GM19025 (cell line): ENCODE results near the gene PSMD1.
"Not testable (repeated sequence)": the region's sequence is repeated elsewhere in the genome, so short reads cannot be mapped to it uniquely, and the experiment has no call there.

Source experiments
- ATAC-seq: cut with Tn5 transposase; IDR thresholded peaks from one replicate; pipeline ENCODE4 v1.9.1; 2021; ENCODE audit warnings: mild to moderate bottlenecking, low read depth, moderate library complexity; ENCODE audit not compliant: unreplicated experiment

PSMD1 gene

GRCh38 chr2:231178805-231179204 lies 122.1 kb downstream of the PSMD1 start:
- ATAC-seq = not testable (repeated sequence)

- ATAC-seq = no peak
Measured at GRCh38 chr2:231181860-231182512, 125.3 kb downstream of the PSMD1 start.

GRCh38 chr2:231182513-231182899 lies 125.8 kb downstream of the PSMD1 start:
- ATAC-seq = no peak

GRCh38 chr2:231183851-231184250 lies 127.2 kb downstream of the PSMD1 start:
- ATAC-seq = no peak

GRCh38 chr2:231184319-231184718 lies 127.7 kb downstream of the PSMD1 start:
- ATAC-seq = no peak

- ATAC-seq = no peak
Measured at GRCh38 chr2:231185050-231185725, 128.5 kb downstream of the PSMD1 start.

GRCh38 chr2:231185886-231186285 lies 129.2 kb downstream of the PSMD1 start:
- ATAC-seq = no peak

GRCh38 chr2:231186325-231186724 lies 129.7 kb downstream of the PSMD1 start:
- ATAC-seq = no peak

GRCh38 chr2:231187736-231188505 lies 131.3 kb downstream of the PSMD1 start:
- ATAC-seq = no peak

- no peak for ATAC-seq
Measured at GRCh38 chr2:231188506-231189170, 132.0 kb downstream of the PSMD1 start.

- no peak for ATAC-seq
Measured at GRCh38 chr2:231189171-231189530, 132.5 kb downstream of the PSMD1 start.

GRCh38 chr2:231189571-231190495 lies 133.2 kb downstream of the PSMD1 start:
- ATAC-seq = no peak

GRCh38 chr2:231190531-231191197 lies 134.0 kb downstream of the PSMD1 start:
- no peak for ATAC-seq

GRCh38 chr2:231191896-231192872 lies 135.5 kb downstream of the PSMD1 start:
- ATAC-seq = no peak

- ATAC-seq = no peak
Measured at GRCh38 chr2:231193216-231193615, 136.5 kb downstream of the PSMD1 start.

GRCh38 chr2:231196592-231196991 lies 139.9 kb downstream of the PSMD1 start:
- ATAC-seq = no peak

GRCh38 chr2:231197196-231197595 lies 140.5 kb downstream of the PSMD1 start:
- not testable (repeated sequence) for ATAC-seq

GRCh38 chr2:231197706-231198290 lies 141.1 kb downstream of the PSMD1 start:
- ATAC-seq = no peak
